ENCODE measurements around the gene TLR9. TPM values are rescaled to one million over a fixed set of nuclear protein-coding genes. Genes with fewer than 3 reads are reported as not detected.

Gene TLR9
- total and polyA plus RNA-seq, 11 donors, result 0.04 to 0.65 (median 0.22) TPM; not detected in 1

DNA sequence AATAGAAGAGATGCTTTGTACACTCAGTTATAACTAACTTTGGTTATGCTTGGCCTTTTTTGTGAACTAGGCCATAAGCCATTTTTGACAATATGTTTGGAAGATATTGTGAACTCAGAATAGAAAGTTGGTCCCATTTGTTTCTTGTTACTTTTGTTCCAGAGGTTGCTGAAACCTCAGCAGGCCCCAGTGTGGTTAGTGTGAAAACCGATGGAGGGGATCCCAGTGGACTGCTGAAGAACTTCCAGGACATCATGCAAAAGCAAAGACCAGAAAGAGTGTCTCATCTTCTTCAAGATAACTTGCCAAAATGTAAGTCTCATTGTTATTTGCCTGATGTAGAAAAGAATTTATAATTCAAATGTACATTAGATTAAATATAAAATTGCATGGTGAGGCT lies 21.7 kb downstream of the TLR9 start:
- Histone ChIP-seq H3K36me3 (peaks cover 0 to 96% (median 93%) of the 10 kb centered on the region in 9 donors), H3K4me1 (peaks cover 8 to 58% (median 42%) of the 10 kb centered on the region in 12 donors), H3K27ac (no peak overlapping the region), H3K4me3 (no peak overlapping the region), H3K27me3 (no peaks in the 10 kb centered on the region), H3K9me3 (no peaks in the 10 kb centered on the region)
- intact Hi-C loops (cut with DNase I), result loop anchor here in 1 of 10 donors (5.0 kb wide), 1 partner anchor 201 kb away; no protein-coding TSS in a partner anchor
- 64 to 91% (median 84%) methylated on average over 1 of the region's 1 CpG for WGBS, 4 donors
- no peak for ATAC-seq
- no peak for TF ChIP-seq POLR2A (IDR thresholded peaks at IDR 0.05)
- TF ChIP-seq, protein P1, sequence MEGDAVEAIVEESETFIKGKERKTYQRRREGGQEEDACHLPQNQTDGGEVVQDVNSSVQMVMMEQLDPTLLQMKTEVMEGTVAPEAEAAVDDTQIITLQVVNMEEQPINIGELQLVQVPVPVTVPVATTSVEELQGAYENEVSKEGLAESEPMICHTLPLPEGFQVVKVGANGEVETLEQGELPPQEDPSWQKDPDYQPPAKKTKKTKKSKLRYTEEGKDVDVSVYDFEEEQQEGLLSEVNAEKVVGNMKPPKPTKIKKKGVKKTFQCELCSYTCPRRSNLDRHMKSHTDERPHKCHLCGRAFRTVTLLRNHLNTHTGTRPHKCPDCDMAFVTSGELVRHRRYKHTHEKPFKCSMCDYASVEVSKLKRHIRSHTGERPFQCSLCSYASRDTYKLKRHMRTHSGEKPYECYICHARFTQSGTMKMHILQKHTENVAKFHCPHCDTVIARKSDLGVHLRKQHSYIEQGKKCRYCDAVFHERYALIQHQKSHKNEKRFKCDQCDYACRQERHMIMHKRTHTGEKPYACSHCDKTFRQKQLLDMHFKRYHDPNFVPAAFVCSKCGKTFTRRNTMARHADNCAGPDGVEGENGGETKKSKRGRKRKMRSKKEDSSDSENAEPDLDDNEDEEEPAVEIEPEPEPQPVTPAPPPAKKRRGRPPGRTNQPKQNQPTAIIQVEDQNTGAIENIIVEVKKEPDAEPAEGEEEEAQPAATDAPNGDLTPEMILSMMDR (IDR thresholded peaks at IDR 0.05), result no peak
- DNase-seq, result no peak

DNA sequence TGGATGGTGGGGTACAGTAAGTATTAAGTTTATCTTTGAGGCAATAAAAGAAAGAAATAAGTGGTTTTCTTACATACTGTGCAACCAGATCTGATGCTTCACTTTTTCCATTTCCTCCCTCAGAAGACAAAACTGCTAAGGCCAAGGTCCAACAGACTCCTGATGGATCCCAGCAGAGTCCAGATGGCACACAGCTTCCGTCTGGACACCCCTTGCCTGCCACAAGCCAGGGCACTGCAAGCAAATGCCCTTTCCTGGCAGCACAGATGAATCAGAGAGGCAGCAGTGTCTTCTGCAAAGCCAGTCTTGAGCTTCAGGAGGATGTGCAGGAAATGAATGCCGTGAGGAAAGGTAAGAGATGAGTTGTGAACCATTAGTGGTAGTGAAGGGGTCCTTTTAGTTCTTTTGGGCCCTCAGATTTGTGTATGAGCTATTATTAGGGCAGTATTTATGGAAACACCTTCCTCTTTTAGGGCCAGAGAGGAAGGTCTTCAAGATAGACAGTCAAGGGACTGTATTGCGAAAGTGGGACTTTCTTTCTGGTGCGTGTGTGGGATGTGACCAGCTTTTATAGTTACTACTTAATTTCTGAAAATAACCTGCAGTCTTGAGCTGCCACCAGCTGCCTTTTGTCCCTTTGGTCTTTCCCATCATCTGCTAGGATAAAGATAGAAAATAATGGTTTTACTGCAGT lies 22.9 kb downstream of the TLR9 start:
- TF ChIP-seq, protein P1 (IDR thresholded peaks at IDR 0.05), result no peak
- no peak for TF ChIP-seq POLR2A (IDR thresholded peaks at IDR 0.05)
- no peak for DNase-seq

DNA sequence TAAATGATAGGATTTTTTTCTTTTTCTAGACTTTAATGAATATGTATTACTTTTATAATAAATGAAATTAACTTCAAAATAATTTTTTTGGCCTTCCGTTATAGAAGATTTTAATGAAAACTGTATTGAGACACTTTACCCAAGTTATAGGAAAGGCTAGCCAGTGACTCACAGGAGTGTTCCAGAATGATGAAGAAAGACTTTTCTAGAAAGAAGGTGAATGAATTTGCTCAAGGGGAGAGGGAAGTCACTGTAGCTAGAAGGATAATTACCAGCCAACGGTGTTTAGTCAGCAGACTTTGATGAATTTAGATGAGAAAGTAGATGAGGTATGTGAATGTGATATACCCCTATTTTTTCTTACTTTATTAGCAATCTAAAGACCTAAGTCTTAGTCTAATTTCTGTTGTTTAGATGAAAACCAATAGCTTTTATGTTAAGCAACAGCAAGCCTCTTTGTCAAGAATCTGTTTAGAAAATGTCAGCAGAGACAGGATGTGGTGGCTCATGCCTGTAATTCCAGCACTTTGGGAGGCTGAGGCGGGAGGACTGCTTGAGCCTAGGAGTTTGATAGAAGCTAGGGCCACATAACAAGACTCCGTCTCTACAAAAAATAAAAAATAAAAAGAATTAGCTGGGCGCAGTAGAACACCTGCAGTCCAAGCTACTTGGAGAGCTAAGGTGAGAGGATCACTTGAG lies 24.3 kb downstream of the TLR9 start:
- TF ChIP-seq, protein P1 (IDR thresholded peaks at IDR 0.05), result no peak
- TF ChIP-seq POLR2A (IDR thresholded peaks at IDR 0.05), result no peak
- Histone ChIP-seq H3K4me3 (no peak overlapping the region), H3K9me3 (no peaks in the 10 kb centered on the region), H3K27me3 (no peaks in the 10 kb centered on the region), H3K36me3 (peaks cover 0 to 70% (median 68%) of the 10 kb centered on the region in 9 donors), H3K4me1 (peaks cover 8 to 78% (median 59%) of the 10 kb centered on the region in 12 donors), H3K27ac (peak overlapping the region in 2 of 12 donors; percentile 13 to 69)
- 91 to 95% (median 94%) methylated on average over 5 of the region's 5 CpGs for whole genome bisulfite sequencing, 4 donors
- no peak for DNase-seq
- no peak for ATAC-seq
- intact Hi-C loops (cut with DNase I), result loop anchor here in 1 of 10 donors (5.0 kb wide), 1 partner anchor 199 kb away; no protein-coding TSS in a partner anchor

More for the DNA sequence above, 22.9 kb downstream of the TLR9 start:
- peak in 1 of 4 donors; percentile 27 for ATAC-seq
- peaks cover 0 to 84% (median 82%) of the 10 kb centered on the region in 9 donors for H3K36me3 ChIP-seq
- WGBS, 4 donors, result 58 to 70% (median 62%) methylated on average over 4 of the region's 4 CpGs
- peak overlapping the region in 3 of 12 donors; percentile 14 to 69 (median 23) for H3K27ac ChIP-seq
- no peaks in the 10 kb centered on the region for H3K27me3 ChIP-seq
- intact Hi-C loops (cut with DNase I), result loop anchor here in 1 of 10 donors (5.0 kb wide), 1 partner anchor 200 kb away; no protein-coding TSS in a partner anchor
- H3K4me1 ChIP-seq, result peaks cover 8 to 64% (median 45%) of the 10 kb centered on the region in 12 donors
- no peak overlapping the region for H3K4me3 ChIP-seq
- H3K9me3 ChIP-seq, result no peaks in the 10 kb centered on the region
